Stomach (tissue), 4 donors: ENCODE data around the gene MMS22L.

Experiments
- CTCF ChIP-seq, 7 experiments: fragments of 450-650 bp in 4 of 7; fragments of 200-600 bp in 3 of 7; sonication (generic) in 3 of 7; IDR thresholded peaks; one replicate each; pipeline ENCODE4 v1.5.1; 2016 to 2019; ENCODE audit warnings: antibody characterized with exemption in 7 of 7, control low read depth in 2 of 7, mild to moderate bottlenecking in 1 of 7
- EP300 ChIP-seq: sonication (generic); formaldehyde crosslinking; IDR thresholded peaks from one replicate; pipeline ENCODE4 v1.6.1; 2017; ENCODE audit warnings: antibody characterized with exemption
- POLR2A ChIP-seq, 4 donors: fragments of 450-650 bp; IDR thresholded peaks; one replicate each; pipeline ENCODE4 v1.6.1; 2016; ENCODE audit warnings: antibody characterized with exemption in 4 of 4, control low read depth in 2 of 4, mild to moderate bottlenecking in 1 of 4, moderate library complexity in 1 of 4

GRCh38 chr6:97288188-97288587, 5.2 kb upstream of the MMS22L start:
- TF ChIP-seq CTCF (IDR thresholded peaks at IDR 0.05) (no peak), POLR2A (IDR thresholded peaks at IDR 0.05) (no peak), EP300 (no peak)
